ENCODE data around the gene CSNK2A3.

- TF ChIP-seq POLR2AphosphoS5 (IDR thresholded peaks at IDR 0.05; ENCODE audit: low read depth): no peak
- TF ChIP-seq ETS1 (IDR thresholded peaks at IDR 0.05): no peak
- TF ChIP-seq, protein P1, sequence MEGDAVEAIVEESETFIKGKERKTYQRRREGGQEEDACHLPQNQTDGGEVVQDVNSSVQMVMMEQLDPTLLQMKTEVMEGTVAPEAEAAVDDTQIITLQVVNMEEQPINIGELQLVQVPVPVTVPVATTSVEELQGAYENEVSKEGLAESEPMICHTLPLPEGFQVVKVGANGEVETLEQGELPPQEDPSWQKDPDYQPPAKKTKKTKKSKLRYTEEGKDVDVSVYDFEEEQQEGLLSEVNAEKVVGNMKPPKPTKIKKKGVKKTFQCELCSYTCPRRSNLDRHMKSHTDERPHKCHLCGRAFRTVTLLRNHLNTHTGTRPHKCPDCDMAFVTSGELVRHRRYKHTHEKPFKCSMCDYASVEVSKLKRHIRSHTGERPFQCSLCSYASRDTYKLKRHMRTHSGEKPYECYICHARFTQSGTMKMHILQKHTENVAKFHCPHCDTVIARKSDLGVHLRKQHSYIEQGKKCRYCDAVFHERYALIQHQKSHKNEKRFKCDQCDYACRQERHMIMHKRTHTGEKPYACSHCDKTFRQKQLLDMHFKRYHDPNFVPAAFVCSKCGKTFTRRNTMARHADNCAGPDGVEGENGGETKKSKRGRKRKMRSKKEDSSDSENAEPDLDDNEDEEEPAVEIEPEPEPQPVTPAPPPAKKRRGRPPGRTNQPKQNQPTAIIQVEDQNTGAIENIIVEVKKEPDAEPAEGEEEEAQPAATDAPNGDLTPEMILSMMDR (conservative IDR thresholded peaks at IDR 0.05; ENCODE audit: low read depth in 2 of 2): no peak
- TF ChIP-seq, protein P2, sequence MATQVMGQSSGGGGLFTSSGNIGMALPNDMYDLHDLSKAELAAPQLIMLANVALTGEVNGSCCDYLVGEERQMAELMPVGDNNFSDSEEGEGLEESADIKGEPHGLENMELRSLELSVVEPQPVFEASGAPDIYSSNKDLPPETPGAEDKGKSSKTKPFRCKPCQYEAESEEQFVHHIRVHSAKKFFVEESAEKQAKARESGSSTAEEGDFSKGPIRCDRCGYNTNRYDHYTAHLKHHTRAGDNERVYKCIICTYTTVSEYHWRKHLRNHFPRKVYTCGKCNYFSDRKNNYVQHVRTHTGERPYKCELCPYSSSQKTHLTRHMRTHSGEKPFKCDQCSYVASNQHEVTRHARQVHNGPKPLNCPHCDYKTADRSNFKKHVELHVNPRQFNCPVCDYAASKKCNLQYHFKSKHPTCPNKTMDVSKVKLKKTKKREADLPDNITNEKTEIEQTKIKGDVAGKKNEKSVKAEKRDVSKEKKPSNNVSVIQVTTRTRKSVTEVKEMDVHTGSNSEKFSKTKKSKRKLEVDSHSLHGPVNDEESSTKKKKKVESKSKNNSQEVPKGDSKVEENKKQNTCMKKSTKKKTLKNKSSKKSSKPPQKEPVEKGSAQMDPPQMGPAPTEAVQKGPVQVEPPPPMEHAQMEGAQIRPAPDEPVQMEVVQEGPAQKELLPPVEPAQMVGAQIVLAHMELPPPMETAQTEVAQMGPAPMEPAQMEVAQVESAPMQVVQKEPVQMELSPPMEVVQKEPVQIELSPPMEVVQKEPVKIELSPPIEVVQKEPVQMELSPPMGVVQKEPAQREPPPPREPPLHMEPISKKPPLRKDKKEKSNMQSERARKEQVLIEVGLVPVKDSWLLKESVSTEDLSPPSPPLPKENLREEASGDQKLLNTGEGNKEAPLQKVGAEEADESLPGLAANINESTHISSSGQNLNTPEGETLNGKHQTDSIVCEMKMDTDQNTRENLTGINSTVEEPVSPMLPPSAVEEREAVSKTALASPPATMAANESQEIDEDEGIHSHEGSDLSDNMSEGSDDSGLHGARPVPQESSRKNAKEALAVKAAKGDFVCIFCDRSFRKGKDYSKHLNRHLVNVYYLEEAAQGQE (IDR thresholded peaks at IDR 0.05; ENCODE audit: unreplicated experiment): no peak
These were observed 42.1 kb upstream of the CSNK2A3 start for GRCh38 chr11:11395126-11395525.

All from GM23338 (cell line).